Measurements from ENCODE around the gene SLC2A10. TPM values are rescaled to one million over a fixed set of nuclear protein-coding genes. Genes with fewer than 3 reads are reported as not detected.

The SLC2A10 gene
- total RNA-seq, 2 donors from 2014 or later: 0.64 to 1.5 TPM

- Mint-ChIP-seq H3K36me3 (no peaks in the 10 kb centered on the region), H3K9me3 (no peaks in the 10 kb centered on the region), H3K27me3 (peaks cover 4% of the 10 kb centered on the region in 2 donors), H3K4me1 (ENCODE audit: low read depth in 2 of 2) (no peaks in the 10 kb centered on the region), H3K4me3 (no peak overlapping the region), H3K27ac (no peak overlapping the region)
- ATAC-seq: no peak
- no peak for DNase-seq (ENCODE audit: low spot score)
These were observed 10.6 kb downstream of the SLC2A10 start for GRCh38 chr20:46720019-46720418.

- H3K27ac Mint-ChIP-seq: no peak overlapping the region
- ATAC-seq (peak in 1 of 2 donors; percentile 75), DNase-seq (ENCODE audit: low spot score) (no peak)
- no peaks in the 10 kb centered on the region for H3K36me3 Mint-ChIP-seq
- H3K4me1 Mint-ChIP-seq (ENCODE audit: low read depth in 2 of 2): no peaks in the 10 kb centered on the region
- no peaks in the 10 kb centered on the region for H3K9me3 Mint-ChIP-seq
- no peaks in the 10 kb centered on the region for H3K27me3 Mint-ChIP-seq
- no peak overlapping the region for H3K4me3 Mint-ChIP-seq
These were observed 11.5 kb downstream of the SLC2A10 start for GRCh38 chr20:46720776-46721425.

GRCh38 chr20:46721476-46721875 is 12.0 kb downstream of the SLC2A10 start:
- Mint-ChIP-seq H3K9me3 (no peaks in the 10 kb centered on the region), H3K27ac (no peak overlapping the region), H3K4me3 (no peak overlapping the region), H3K27me3 (no peaks in the 10 kb centered on the region), H3K4me1 (ENCODE audit: low read depth in 2 of 2) (no peaks in the 10 kb centered on the region), H3K36me3 (no peaks in the 10 kb centered on the region)
- DNase-seq (ENCODE audit: low spot score): no peak
- no peak for ATAC-seq

- ATAC-seq (no peak), DNase-seq (ENCODE audit: low spot score) (no peak)
- Mint-ChIP-seq H3K4me3 (no peak overlapping the region), H3K27ac (no peak overlapping the region), H3K9me3 (no peaks in the 10 kb centered on the region), H3K36me3 (no peaks in the 10 kb centered on the region), H3K4me1 (ENCODE audit: low read depth in 2 of 2) (no peaks in the 10 kb centered on the region), H3K27me3 (no peaks in the 10 kb centered on the region)
These were observed 13.0 kb downstream of the SLC2A10 start for GRCh38 chr20:46722450-46722849.

- no peaks in the 10 kb centered on the region for H3K27me3 Mint-ChIP-seq
- DNase-seq (ENCODE audit: low spot score): no peak
- ATAC-seq: no peak
- H3K36me3 Mint-ChIP-seq: no peaks in the 10 kb centered on the region
- H3K9me3 Mint-ChIP-seq: no peaks in the 10 kb centered on the region
- no peak overlapping the region for H3K27ac Mint-ChIP-seq
- no peaks in the 10 kb centered on the region for H3K4me1 Mint-ChIP-seq (ENCODE audit: low read depth in 2 of 2)
- no peak overlapping the region for H3K4me3 Mint-ChIP-seq
These were observed 13.6 kb downstream of the SLC2A10 start for GRCh38 chr20:46723039-46723438.

- Mint-ChIP-seq H3K27ac (no peak overlapping the region), H3K4me1 (ENCODE audit: low read depth in 2 of 2) (no peaks in the 10 kb centered on the region), H3K4me3 (no peak overlapping the region), H3K9me3 (no peaks in the 10 kb centered on the region), H3K27me3 (no peaks in the 10 kb centered on the region), H3K36me3 (no peaks in the 10 kb centered on the region)
- DNase-seq (ENCODE audit: low spot score) (no peak), ATAC-seq (no peak)
These were observed 15.0 kb downstream of the SLC2A10 start for GRCh38 chr20:46724343-46724959.

- no peaks in the 10 kb centered on the region for H3K4me1 Mint-ChIP-seq (ENCODE audit: low read depth in 2 of 2)
- no peaks in the 10 kb centered on the region for H3K36me3 Mint-ChIP-seq
- DNase-seq (ENCODE audit: low spot score) (no peak), ATAC-seq (peak in 1 of 2 donors; percentile 37)
- H3K4me3 Mint-ChIP-seq: no peak overlapping the region
- H3K27me3 Mint-ChIP-seq: peaks cover 2 to 7% of the 10 kb centered on the region in 2 donors
- H3K27ac Mint-ChIP-seq: no peak overlapping the region
- no peaks in the 10 kb centered on the region for H3K9me3 Mint-ChIP-seq
These were observed 16.0 kb downstream of the SLC2A10 start for GRCh38 chr20:46725186-46726165.

- no peak for ATAC-seq
- no peak for DNase-seq (ENCODE audit: low spot score)
- Mint-ChIP-seq H3K27me3 (peaks cover 2 to 7% of the 10 kb centered on the region in 2 donors), H3K36me3 (no peaks in the 10 kb centered on the region), H3K4me1 (ENCODE audit: low read depth in 2 of 2) (no peaks in the 10 kb centered on the region), H3K4me3 (no peak overlapping the region), H3K9me3 (no peaks in the 10 kb centered on the region), H3K27ac (no peak overlapping the region)
These were observed 22.3 kb downstream of the SLC2A10 start for GRCh38 chr20:46731770-46732169.

- H3K36me3 Mint-ChIP-seq: no peaks in the 10 kb centered on the region
- H3K27me3 Mint-ChIP-seq: peaks cover 12 to 18% of the 10 kb centered on the region in 2 donors
- DNase-seq (ENCODE audit: low spot score): no peak
- no peak overlapping the region for H3K4me3 Mint-ChIP-seq
- no peak for ATAC-seq
- no peaks in the 10 kb centered on the region for H3K9me3 Mint-ChIP-seq
- no peak overlapping the region for H3K27ac Mint-ChIP-seq
- peaks cover 0 to 3% of the 10 kb centered on the region in 2 donors for H3K4me1 Mint-ChIP-seq (ENCODE audit: low read depth in 2 of 2)
These were observed 26.0 kb downstream of the SLC2A10 start for GRCh38 chr20:46735436-46735835.

- H3K27ac Mint-ChIP-seq: no peak overlapping the region
- no peaks in the 10 kb centered on the region for H3K9me3 Mint-ChIP-seq
- no peaks in the 10 kb centered on the region for H3K36me3 Mint-ChIP-seq
- no peak for DNase-seq (ENCODE audit: low spot score)
- peaks cover 0 to 3% of the 10 kb centered on the region in 2 donors for H3K4me1 Mint-ChIP-seq (ENCODE audit: low read depth in 2 of 2)
- no peak overlapping the region for H3K4me3 Mint-ChIP-seq
- ATAC-seq: no peak
- peaks cover 24 to 26% of the 10 kb centered on the region in 2 donors for H3K27me3 Mint-ChIP-seq
These were observed 30.2 kb downstream of the SLC2A10 start for GRCh38 chr20:46739431-46740213.

GRCh38 chr20:46740214-46740609 is 30.8 kb downstream of the SLC2A10 start:
- Mint-ChIP-seq H3K4me1 (ENCODE audit: low read depth in 2 of 2) (peaks cover 0 to 3% of the 10 kb centered on the region in 2 donors), H3K36me3 (no peaks in the 10 kb centered on the region), H3K27me3 (peaks cover 26% of the 10 kb centered on the region in 2 donors), H3K27ac (no peak overlapping the region), H3K9me3 (no peaks in the 10 kb centered on the region), H3K4me3 (no peak overlapping the region)
- ATAC-seq: no peak
- DNase-seq (ENCODE audit: low spot score): no peak

GRCh38 chr20:46741924-46742668 is 32.6 kb downstream of the SLC2A10 start:
- Mint-ChIP-seq H3K4me3 (no peak overlapping the region), H3K27me3 (peaks cover 34 to 40% of the 10 kb centered on the region in 2 donors), H3K27ac (no peak overlapping the region), H3K36me3 (no peaks in the 10 kb centered on the region), H3K9me3 (no peaks in the 10 kb centered on the region), H3K4me1 (ENCODE audit: low read depth in 2 of 2) (peaks cover 0 to 3% of the 10 kb centered on the region in 2 donors)
- DNase-seq (ENCODE audit: low spot score) (no peak), ATAC-seq (no peak)

GRCh38 chr20:46742669-46743045 is 33.2 kb downstream of the SLC2A10 start:
- peaks cover 0 to 3% of the 10 kb centered on the region in 2 donors for H3K4me1 Mint-ChIP-seq (ENCODE audit: low read depth in 2 of 2)
- ATAC-seq (no peak), DNase-seq (ENCODE audit: low spot score) (no peak)
- H3K27ac Mint-ChIP-seq: no peak overlapping the region
- no peak overlapping the region for H3K4me3 Mint-ChIP-seq
- H3K27me3 Mint-ChIP-seq: peaks cover 38 to 46% of the 10 kb centered on the region in 2 donors
- no peaks in the 10 kb centered on the region for H3K9me3 Mint-ChIP-seq
- no peaks in the 10 kb centered on the region for H3K36me3 Mint-ChIP-seq
